Activated CD8-positive, alpha-beta memory T cell treated with anti-CD3 and anti-CD28 coated beads, Interleukin-2, amount 50 U/mL, for 4 hours (primary cell): ENCODE results near the gene CYTH2.

ENCODE experiments used
- DNase-seq: peaks from one replicate; pipeline ENCODE4 v3.0.0-alpha.2; 2020

Gene CYTH2

DNA sequence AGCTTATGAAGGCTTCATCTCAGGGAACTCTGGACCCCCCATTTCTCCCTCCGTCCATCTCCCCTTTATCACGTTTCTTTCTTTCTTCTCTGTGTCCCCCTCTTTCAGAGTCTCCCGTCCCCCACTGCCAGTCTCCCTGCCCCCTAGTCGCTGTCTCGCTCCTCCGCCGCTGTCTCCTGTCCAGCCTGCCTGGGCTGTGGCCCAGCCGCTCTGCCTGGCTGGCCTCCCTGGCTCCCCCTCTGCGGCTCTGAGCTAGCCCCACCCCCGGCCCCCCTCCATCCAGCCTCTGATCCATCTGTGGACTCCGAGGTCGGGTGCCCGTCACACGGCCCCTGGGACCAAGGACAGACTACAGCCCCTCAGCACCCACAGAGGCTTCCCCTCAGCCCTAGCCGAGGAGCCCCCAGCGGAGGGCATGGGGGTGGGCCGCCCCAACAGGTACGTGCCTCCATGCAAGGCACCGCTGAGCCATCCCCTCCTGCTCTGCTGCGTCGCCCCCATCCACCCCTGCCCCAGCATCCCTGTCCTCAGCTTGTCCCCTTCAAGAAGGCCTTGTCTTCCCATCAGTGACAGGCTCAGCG, 14.9 kb upstream of the CYTH2 start:
- no peak for DNase-seq

- DNase-seq, result no peak
Measured at GRCh38 chr19:48455171-48455907, 13.8 kb upstream of the CYTH2 start, which contains the start of gene KCNJ14. TSS of gene KCNJ14 (plus strand) at chr19:48455574. CDS start at chr19:48461725, 6,151 bp downstream.

- no peak for DNase-seq
Measured at GRCh38 chr19:48455908-48456562, 13.1 kb upstream of the CYTH2 start.

DNA sequence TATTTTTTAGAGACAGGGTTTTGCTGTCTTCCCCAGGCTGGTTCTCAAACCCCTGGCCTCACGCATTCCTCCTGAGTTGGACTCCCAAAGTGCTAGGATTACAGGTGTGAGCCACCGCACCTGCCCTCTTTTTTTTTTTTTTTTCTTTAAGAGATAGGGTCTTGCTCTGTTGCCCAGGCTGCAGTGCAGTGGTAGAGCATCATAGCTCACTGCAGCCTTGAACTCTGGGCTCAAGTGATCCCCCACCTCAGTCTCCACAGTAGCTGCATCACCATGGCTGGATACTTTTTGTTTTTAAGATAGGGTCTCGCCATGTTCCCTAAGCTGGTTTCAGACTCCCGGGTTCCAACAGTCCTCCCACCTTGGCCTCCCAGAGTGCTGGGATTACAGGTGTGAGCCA, 12.3 kb upstream of the CYTH2 start:
- no peak for DNase-seq

DNA sequence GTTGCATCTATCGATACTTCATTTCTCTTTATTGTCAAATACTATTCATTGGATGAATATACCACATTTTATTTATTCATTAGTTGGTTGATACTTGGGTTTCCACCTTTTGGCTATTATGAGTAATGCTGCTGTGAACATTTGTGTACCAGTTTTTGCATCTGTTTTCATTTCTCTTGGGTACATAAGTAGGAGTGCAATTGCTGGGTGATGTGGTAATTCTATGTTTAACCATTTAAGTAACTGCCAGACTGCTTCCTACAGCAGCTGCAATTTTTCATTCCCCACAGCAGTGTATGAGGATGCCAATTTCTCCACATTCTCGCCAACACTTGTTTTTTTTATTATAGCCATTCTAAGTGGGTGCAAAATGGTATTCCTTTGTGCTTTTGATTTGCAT, 11.2 kb upstream of the CYTH2 start:
- no peak for DNase-seq

DNA sequence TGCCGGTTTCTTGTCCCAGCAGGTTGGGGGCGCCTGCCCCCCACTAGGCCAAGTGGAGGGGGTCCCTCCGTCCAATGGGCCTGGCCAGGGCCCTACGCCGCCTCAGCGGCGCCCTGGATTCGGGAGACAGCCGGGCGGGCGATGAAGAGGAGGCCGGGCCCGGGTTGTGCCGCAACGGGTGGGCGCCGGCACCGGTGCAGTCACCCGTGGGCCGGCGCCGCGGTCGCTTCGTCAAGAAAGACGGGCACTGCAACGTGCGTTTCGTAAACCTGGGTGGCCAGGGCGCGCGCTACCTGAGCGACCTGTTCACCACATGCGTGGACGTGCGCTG, 7.6 kb upstream of the CYTH2 start:
- DNase-seq, result no peak

GRCh38 chr19:48461982-48462655, 7.0 kb upstream of the CYTH2 start:
- no peak for DNase-seq

GRCh38 chr19:48465215-48465614, 4.0 kb upstream of the CYTH2 start:
- DNase-seq, result no peak

- DNase-seq, result no peak
Measured at GRCh38 chr19:48466561-48467325, 2.4 kb upstream of the CYTH2 start.

DNA sequence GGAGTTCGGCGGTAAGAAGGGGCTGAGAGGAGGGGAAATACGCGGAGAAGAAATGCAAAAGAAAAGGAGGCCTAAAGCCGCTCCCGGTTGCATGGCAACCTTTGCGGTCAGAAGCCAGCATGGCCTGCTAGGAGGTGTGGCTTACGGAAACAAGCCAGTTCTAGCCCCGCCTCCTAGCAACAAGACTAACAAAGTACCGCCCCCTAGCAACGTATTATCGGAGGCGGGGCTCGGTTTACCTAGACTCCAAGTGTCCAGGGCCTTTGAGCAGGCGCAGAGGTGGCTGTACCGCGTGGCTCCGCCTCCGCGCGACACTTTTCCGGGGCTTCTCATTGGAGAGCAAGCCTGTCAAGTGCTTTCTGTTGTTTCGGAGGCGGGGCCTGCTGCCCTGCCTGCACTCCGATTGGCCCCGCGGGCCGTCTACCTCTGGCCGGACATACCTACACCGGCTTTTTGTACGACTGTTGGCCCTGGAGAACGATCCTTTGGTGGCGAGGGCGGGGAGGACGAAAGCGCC, 339 bp upstream of the CYTH2 start:
- DNase-seq, result peak; percentile 98

DNA sequence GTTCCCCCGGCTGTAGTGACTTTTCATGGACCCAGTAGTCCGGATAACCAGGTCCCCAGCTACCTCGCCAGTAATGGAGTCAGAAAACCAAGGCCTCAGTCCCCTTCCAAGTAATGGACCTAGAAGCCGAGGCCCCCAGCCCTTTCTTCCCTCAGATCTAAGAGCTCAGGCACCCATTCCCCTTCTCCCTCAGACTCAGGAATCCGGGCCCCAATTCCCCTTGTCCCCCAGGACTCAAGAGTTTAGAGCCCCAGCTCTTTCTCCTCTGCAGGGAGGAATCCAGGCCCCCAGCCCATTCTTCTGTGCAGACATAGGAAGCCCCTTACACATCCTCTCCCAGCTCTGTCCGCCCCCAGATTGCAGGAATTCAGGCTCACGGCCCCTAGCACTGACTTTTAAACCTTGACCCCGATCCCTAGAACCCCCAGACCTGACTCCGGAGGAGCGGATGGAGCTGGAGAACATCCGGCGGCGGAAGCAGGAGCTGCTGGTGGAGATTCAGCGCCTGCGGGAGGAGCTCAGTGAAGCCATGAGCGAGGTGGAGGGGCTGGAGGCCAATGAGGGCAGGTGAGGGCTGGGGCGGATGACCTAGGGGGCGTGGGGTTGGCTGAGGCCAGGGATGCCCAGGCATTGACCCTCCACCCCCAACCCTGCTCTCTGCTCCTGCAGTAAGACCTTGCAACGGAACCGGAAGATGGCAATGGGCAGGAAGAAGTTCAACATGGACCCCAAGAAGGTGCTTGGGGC, 938 bp downstream of the CYTH2 start:
- DNase-seq, result no peak

DNA sequence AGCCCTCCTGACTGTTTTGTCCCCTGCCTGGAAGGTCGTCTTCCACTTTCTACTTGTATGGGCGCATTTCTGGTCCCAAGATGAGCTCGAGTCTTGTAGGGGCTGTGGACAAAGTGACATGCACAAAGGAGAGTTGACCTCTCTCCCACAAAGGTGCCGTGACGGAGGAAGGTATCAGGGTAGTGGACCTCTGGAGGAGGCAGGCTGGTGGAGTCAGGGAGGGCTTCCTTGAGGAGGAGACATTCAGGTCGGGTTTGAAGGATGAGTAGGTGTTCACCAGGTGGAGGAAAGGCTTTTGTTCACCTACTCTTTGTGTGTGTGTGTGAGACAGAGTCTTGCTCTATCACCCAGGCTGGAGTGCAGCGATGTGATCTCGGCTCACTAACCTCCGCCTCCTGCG, 1.7 kb downstream of the CYTH2 start:
- DNase-seq, result no peak

GRCh38 chr19:48471836-48472235, 2.7 kb downstream of the CYTH2 start:
- DNase-seq, result no peak

- DNase-seq, result no peak
Measured at GRCh38 chr19:48473161-48473966, 4.2 kb downstream of the CYTH2 start.

DNA sequence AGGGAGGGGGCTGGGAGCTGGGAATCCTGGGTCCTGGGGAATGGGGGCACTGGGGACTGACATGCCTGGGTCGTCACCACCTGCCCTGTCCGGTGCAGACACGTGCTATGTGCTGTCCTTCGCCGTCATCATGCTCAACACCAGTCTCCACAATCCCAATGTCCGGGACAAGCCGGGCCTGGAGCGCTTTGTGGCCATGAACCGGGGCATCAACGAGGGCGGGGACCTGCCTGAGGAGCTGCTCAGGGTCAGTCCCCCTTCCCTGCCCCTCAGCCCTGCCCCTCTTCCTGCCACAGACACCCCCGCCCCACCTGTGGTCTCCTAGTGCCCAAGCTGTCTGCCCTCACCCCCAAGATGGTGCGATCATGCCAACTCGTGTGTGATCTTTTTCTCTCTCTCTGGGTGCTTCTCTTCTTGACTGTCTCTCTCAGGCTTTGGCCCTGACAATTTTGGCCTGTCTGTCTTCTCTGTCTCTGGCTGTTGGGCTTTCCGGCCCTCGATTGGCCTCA, 5.0 kb downstream of the CYTH2 start:
- DNase-seq, result no peak

DNA sequence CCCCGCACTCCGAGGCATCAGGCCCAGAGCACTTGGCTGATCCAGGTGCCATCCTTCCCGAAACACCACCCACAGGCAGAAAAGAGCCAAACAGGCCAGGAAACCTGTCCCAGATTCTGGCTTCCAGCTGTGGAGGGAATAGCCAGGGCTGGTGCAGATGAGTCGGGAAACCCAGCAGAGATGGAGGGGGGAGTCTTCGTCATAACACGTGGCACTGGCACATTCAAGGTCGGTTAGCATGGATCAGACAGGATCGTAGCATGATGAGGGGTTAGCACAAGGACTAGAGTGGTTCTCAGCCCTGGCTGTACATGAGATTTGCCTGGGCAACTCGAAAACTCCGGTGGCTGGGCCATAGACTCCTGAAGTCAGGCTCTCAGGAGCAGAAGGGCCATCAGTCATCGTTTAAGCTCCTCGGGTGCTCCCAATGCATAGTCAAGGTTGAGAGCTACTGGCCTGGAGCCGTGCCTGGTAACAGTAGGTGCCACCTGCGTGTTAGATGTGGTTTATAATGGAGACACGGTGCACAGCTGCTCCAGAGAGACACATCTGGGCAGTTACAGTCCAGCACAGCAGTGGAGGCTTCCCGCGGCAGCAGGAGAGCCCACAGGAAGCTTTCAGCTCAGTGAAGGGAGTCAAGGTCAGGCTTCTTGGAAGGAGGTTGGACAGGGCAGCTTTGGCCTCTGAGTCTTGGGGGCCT, 6.3 kb downstream of the CYTH2 start:
- no peak for DNase-seq

- DNase-seq, result no peak
Measured at GRCh38 chr19:48476176-48476575, 7.0 kb downstream of the CYTH2 start.

GRCh38 chr19:48477067-48477685, 8.0 kb downstream of the CYTH2 start:
- no peak for DNase-seq

DNA sequence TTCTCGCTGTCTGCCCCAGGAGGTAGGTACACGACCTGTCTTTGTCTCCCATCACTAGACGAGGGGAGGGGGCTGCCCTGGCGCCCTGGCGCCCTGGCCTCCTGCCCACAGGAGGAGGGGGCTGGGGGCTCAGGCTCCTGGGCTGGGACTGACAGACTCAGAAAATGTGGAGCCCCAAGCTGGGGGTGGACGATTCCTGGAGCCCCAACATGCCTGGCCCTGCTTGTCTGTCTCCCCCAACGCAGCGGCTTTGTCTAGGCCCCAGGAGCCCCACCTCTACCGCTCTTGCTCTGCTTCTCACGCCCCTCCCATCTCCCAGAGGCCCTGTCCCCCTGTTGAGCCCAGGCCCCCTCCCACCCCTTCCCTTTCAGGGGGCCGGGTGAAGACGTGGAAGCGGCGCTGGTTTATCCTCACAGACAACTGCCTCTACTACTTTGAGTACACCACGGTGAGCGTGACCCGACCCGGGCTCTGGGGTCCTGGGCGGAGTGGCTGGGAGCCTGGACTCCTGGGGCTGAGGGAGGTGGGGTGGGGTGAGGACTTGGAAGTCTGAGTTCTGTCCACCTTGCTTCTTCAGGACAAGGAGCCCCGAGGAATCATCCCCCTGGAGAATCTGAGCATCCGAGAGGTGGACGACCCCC, 8.6 kb downstream of the CYTH2 start:
- no peak for DNase-seq
